H1 (cell line): Measurements from ENCODE around the gene WDR37. TPM values are rescaled to one million over a fixed set of nuclear protein-coding genes. Genes with fewer than 3 reads are reported as not detected.

Experiments
- CTCF ChIA-PET: fragments of 300-600 bp; sonication (Branson Sonifier 250); formaldehyde crosslinking; loops from one replicate; lab custom pipeline; 2021; ENCODE audit not compliant: partially characterized antibody; lab: Charles Lee
- POLR2A ChIA-PET: fragments of 300-600 bp; sonication (Branson Sonifier 250); formaldehyde crosslinking; loops from one replicate; lab custom pipeline; 2021; ENCODE audit warnings: inconsistent platforms; ENCODE audit not compliant: partially characterized antibody; lab: Charles Lee
- DNase-seq, 2 experiments: peaks; one replicate each; pipeline versions ENCODE4 v3.0.0 to v3.0.0-alpha.2; 2010 to 2022; ENCODE audit warnings: low spot score in 2 of 2, low read depth in 1 of 2, mixed read lengths in 1 of 2
- FAIRE-seq: peaks from 2 replicates; lab custom pipeline; 2011; peaks lifted over from hg19 to GRCh38; lab: Jason Lieb, UNC
- H2AFZ ChIP-seq: 2 replicates; pipeline ENCODE4 v1.8.1; 2012; ENCODE audit warnings: low read length, inconsistent platforms
- H2AK5ac ChIP-seq: 2 replicates; pipeline ENCODE4 v1.6.1; 2013; ENCODE audit warnings: low read depth, low read length
- H2BK120ac ChIP-seq: replicated peaks from 2 replicates; pipeline ENCODE3; 2013; ENCODE audit warnings: low read depth, low read length, inconsistent platforms
- H2BK12ac ChIP-seq: 2 replicates; pipeline ENCODE4 v1.6.1; 2013; ENCODE audit warnings: low read depth, low read length
- H2BK15ac ChIP-seq: 2 replicates; pipeline ENCODE4 v1.6.1; 2013; ENCODE audit warnings: low read length
- H2BK20ac ChIP-seq: 2 replicates; pipeline ENCODE4 v1.6.1; 2013; ENCODE audit warnings: low read length
- H2BK5ac ChIP-seq: 2 replicates; pipeline ENCODE4 v1.6.1; 2013; ENCODE audit warnings: low read depth, low read length
- H3K14ac ChIP-seq: 2 replicates; pipeline ENCODE4 v1.6.1; 2013; ENCODE audit warnings: inconsistent platforms; ENCODE audit not compliant: insufficient read length
- H3K18ac ChIP-seq: 2 replicates; pipeline ENCODE4 v1.6.1; 2013; ENCODE audit warnings: low read length; ENCODE audit errors: extremely low read depth
- H3K23ac ChIP-seq: 2 replicates; pipeline ENCODE4 v1.6.1; 2013; ENCODE audit warnings: inconsistent platforms; ENCODE audit not compliant: insufficient read length
- H3K23me2 ChIP-seq: 2 replicates; pipeline ENCODE4 v1.6.1; 2013; ENCODE audit warnings: low read depth, low read length
- H3K27ac ChIP-seq: 2 replicates; pipeline ENCODE4 v1.6.1; 2011; ENCODE audit warnings: low read depth, low read length, inconsistent platforms
- H3K27me3 ChIP-seq, 4 experiments: replicated peaks in 1 of 4; 1 replicate in 1 of 4; 2 replicates in 3 of 4; pipeline versions ENCODE4 v1.6.1 to v1.8.1; 2011 to 2013; ENCODE audit warnings: low read length in 3 of 4, mild to moderate bottlenecking in 3 of 4, inconsistent platforms in 2 of 4, mixed read lengths in 2 of 4, moderate library complexity in 1 of 4; ENCODE audit not compliant: control insufficient read depth in 3 of 4, insufficient read depth in 3 of 4; ENCODE audit errors: extremely low read depth in 1 of 4
- H3K36me3 ChIP-seq, 4 experiments: 2 replicates each; pipeline versions ENCODE4 v1.6.1 to v1.8.1; 2011 to 2013; ENCODE audit warnings: mild to moderate bottlenecking in 4 of 4, low read length in 3 of 4, moderate library complexity in 2 of 4, control low read depth in 1 of 4, inconsistent platforms in 1 of 4; ENCODE audit not compliant: insufficient read depth in 4 of 4, control insufficient read depth in 2 of 4
- H3K4ac ChIP-seq: replicated peaks from 2 replicates; pipeline ENCODE3; 2013; ENCODE audit warnings: low read length, low read depth, mixed read lengths, inconsistent platforms; ENCODE audit not compliant: insufficient read length
- H3K4me1 ChIP-seq, 4 experiments: replicated peaks in 1 of 4; 1 replicate in 1 of 4; 2 replicates in 3 of 4; pipeline versions ENCODE4 v1.6.1 to v1.8.1; 2011 to 2013; ENCODE audit warnings: low read length in 3 of 4, inconsistent platforms in 2 of 4, mixed read lengths in 1 of 4; ENCODE audit not compliant: insufficient read depth in 4 of 4, control insufficient read depth in 3 of 4
- H3K4me2 ChIP-seq, 2 experiments: 2 replicates each; pipeline versions ENCODE4 v1.6.1 to v1.8.1; 2011 to 2013; ENCODE audit warnings: low read depth in 2 of 2, low read length in 2 of 2, control low read depth in 1 of 2, inconsistent platforms in 1 of 2, mild to moderate bottlenecking in 1 of 2; ENCODE audit not compliant: insufficient read depth in 1 of 2
- H3K4me3 ChIP-seq, 4 experiments: fragments of 200-600, 300-600 bp in 1 of 4; sonication (generic), shearing (Covaris generic), sonication (Bioruptor Twin) in 1 of 4; 2 replicates each; pipeline versions ENCODE4 v1.5.1 to v1.8.1; 2011 to 2016; ENCODE audit warnings: low read length in 4 of 4, low read depth in 3 of 4, control low read depth in 2 of 4, inconsistent platforms in 2 of 4, mild to moderate bottlenecking in 2 of 4, mixed read lengths in 1 of 4, moderate library complexity in 1 of 4; ENCODE audit not compliant: insufficient read depth in 2 of 4; ENCODE audit errors: extremely low read depth in 1 of 4
- H3K56ac ChIP-seq: replicated peaks from 2 replicates; pipeline ENCODE3; 2013; ENCODE audit warnings: low read depth, mild to moderate bottlenecking, mixed read lengths, low read length, inconsistent platforms; ENCODE audit not compliant: insufficient read length
- H3K79me1 ChIP-seq: 2 replicates; pipeline ENCODE4 v1.6.1; 2013; ENCODE audit warnings: low read depth, low read length, control low read depth
- H3K79me2 ChIP-seq, 2 experiments: 2 replicates each; pipeline versions ENCODE4 v1.6.1 to v1.8.1; 2012 to 2013; ENCODE audit warnings: low read length in 2 of 2, mild to moderate bottlenecking in 2 of 2, inconsistent platforms in 1 of 2; ENCODE audit not compliant: insufficient read depth in 2 of 2, control insufficient read depth in 1 of 2
- H3K9ac ChIP-seq, 4 experiments: replicated peaks in 1 of 4; 1 replicate in 1 of 4; 2 replicates in 3 of 4; pipeline versions ENCODE4 v1.6.1 to v1.8.1; 2011 to 2013; ENCODE audit warnings: low read depth in 3 of 4, low read length in 3 of 4, control low read depth in 2 of 4, mild to moderate bottlenecking in 2 of 4, moderate library complexity in 2 of 4, inconsistent platforms in 1 of 4; ENCODE audit errors: extremely low read depth in 1 of 4
- H3K9me3 ChIP-seq, 2 experiments: 2 replicates each; pipeline versions ENCODE4 v1.6.1 to v1.8.1; 2012 to 2013; ENCODE audit warnings: mild to moderate bottlenecking in 2 of 2, moderate library complexity in 2 of 2, control low read depth in 1 of 2, inconsistent platforms in 1 of 2, low read depth in 1 of 2, low read length in 1 of 2, mixed read lengths in 1 of 2; ENCODE audit not compliant: insufficient read depth in 2 of 2
- H4K20me1 ChIP-seq, 2 experiments: replicated peaks in 1 of 2; 2 replicates each; pipeline versions ENCODE3 to v1.8.1; 2011 to 2013; ENCODE audit warnings: inconsistent platforms in 2 of 2, low read length in 2 of 2, mild to moderate bottlenecking in 1 of 2; ENCODE audit not compliant: insufficient read depth in 2 of 2, control insufficient read depth in 1 of 2
- H4K5ac ChIP-seq: 2 replicates; pipeline ENCODE4 v1.6.1; 2013; ENCODE audit warnings: low read length, low read depth, mixed read lengths, inconsistent platforms; ENCODE audit not compliant: insufficient read length
- H4K8ac ChIP-seq: 2 replicates; pipeline ENCODE4 v1.8.0; 2013; ENCODE audit warnings: mild to moderate bottlenecking, moderate library complexity, low read length, inconsistent platforms; ENCODE audit not compliant: insufficient read depth; ENCODE audit errors: extremely low read depth
- H4K91ac ChIP-seq: replicated peaks from 2 replicates; pipeline ENCODE3; 2013; ENCODE audit warnings: low read length, mixed read lengths, inconsistent platforms; ENCODE audit not compliant: insufficient read length
- BACH1 ChIP-seq: IDR thresholded peaks from 2 replicates; pipeline ENCODE4 v1.6.1; 2012; ENCODE audit warnings: low read length, improper control_type of control experiment
- BRCA1 ChIP-seq: IDR thresholded peaks from 2 replicates; pipeline ENCODE4 v1.6.1; 2012; ENCODE audit warnings: low read depth, low read length, improper control_type of control experiment
- CHD1 ChIP-seq: IDR thresholded peaks from 2 replicates; pipeline ENCODE4 v1.6.1; 2012; ENCODE audit warnings: low read depth, low read length, improper control_type of control experiment
- EGR1 ChIP-seq: IDR thresholded peaks from 2 replicates; pipeline ENCODE4 v1.6.1; 2011; ENCODE audit warnings: low read depth, low read length, borderline replicate concordance
- EZH2 ChIP-seq: fragments of 200-600 bp; sonication (generic); IDR thresholded peaks from 2 replicates; pipeline ENCODE4 v1.7.1; 2012; ENCODE audit warnings: low read depth, mild to moderate bottlenecking, moderate library complexity, low read length, inconsistent platforms; ENCODE audit not compliant: severe bottlenecking
- HDAC6 ChIP-seq: IDR thresholded peaks from one replicate; pipeline ENCODE4 v1.7.1; 2012; ENCODE audit warnings: low read depth, mild to moderate bottlenecking, inconsistent platforms, low read length, moderate library complexity
- JUND ChIP-seq: IDR thresholded peaks from 2 replicates; pipeline ENCODE4 v1.6.1; 2011; ENCODE audit warnings: mild to moderate bottlenecking, improper control_type of control experiment, low read length
- KDM1A ChIP-seq: fragments of 200-600, 300-600 bp; sonication (generic); IDR thresholded peaks from 2 replicates; pipeline ENCODE4 v1.7.1; 2016; ENCODE audit warnings: mild to moderate bottlenecking, low read length, borderline replicate concordance
- KDM5A ChIP-seq: fragments of 200-600 bp; IDR thresholded peaks from 2 replicates; pipeline ENCODE4 v1.7.1; 2012; ENCODE audit warnings: mild to moderate bottlenecking, low read length, inconsistent platforms, mixed read lengths
- NANOG ChIP-seq: IDR thresholded peaks from 2 replicates; pipeline ENCODE4 v1.6.1; 2011; ENCODE audit warnings: low read length, low read depth, mild to moderate bottlenecking, inconsistent platforms; ENCODE audit not compliant: insufficient read depth, poor library complexity, severe bottlenecking
- SAP30 ChIP-seq: fragments of 300-600 bp; sonication (generic); IDR thresholded peaks from 2 replicates; pipeline ENCODE4 v1.7.1; 2012; ENCODE audit warnings: low read length, moderate library complexity, mild to moderate bottlenecking, inconsistent platforms; ENCODE audit not compliant: insufficient read depth, insufficient replicate concordance
- SIRT6 ChIP-seq: IDR thresholded peaks from one replicate; pipeline ENCODE4 v1.7.1; 2012; ENCODE audit warnings: low read length, inconsistent platforms
- SP2 ChIP-seq: IDR thresholded peaks from 2 replicates; pipeline ENCODE4 v1.6.1; 2012; ENCODE audit warnings: mild to moderate bottlenecking, low read length, inconsistent platforms
- TCF12 ChIP-seq: IDR thresholded peaks from 2 replicates; pipeline ENCODE4 v1.6.1; 2011; ENCODE audit warnings: low read depth, mild to moderate bottlenecking, low read length
- WGBS, 2 experiments: shearing (Covaris generic) in 1 of 2; methylation state at CpG; one replicate each; pipeline versions ENCODE4 v1.1.6 to v1.1.7; 2013 to 2015; ENCODE audit warnings: low lambda C conversion rate in 2 of 2, mixed read lengths in 2 of 2, inconsistent platforms in 1 of 2, low coverage in 1 of 2, missing lambda C conversion rate in 1 of 2; ENCODE audit not compliant: insufficient replicate concordance in 2 of 2, insufficient coverage in 1 of 2, insufficient read length in 1 of 2; ENCODE audit errors: extremely low coverage in 1 of 2, missing lambda C conversion rate in 1 of 2; 5-methylcytosine and 5-hydroxymethylcytosine counted together
- polyA plus RNA-seq, 7 experiments: library from polyadenylated mRNA; depleted of rRNA in 3 of 7; stranded (reverse) in 5 of 7; unstranded in 2 of 7; fragments of >200 nt in 5 of 7; fragments of 200-250 nt in 2 of 7; gene quantifications; 1 replicate in 5 of 7; 2 replicates in 1 of 7; 4 replicates in 1 of 7; pipeline versions ENCODE4 v1.2.1 to v1.2.3, GENCODE V29; 2011 to 2013; ENCODE audit warnings: missing spikeins in 2 of 7, mixed read lengths in 2 of 7
- total RNA-seq: library from RNA; stranded (reverse); fragmentation: NEBNext Ultra II Directional; extraction: Animal tissue kit (Norgen Biotek cat#: 25700); gene quantifications from 2 replicates; pipeline ENCODE4 v1.2.1, GENCODE V29; 2021
- TF ChIP-seq, protein P1 (sequence below): IDR thresholded peaks from 2 replicates; pipeline ENCODE4 v1.6.1; 2012; ENCODE audit warnings: inconsistent platforms

Gene WDR37
- total and polyA plus RNA-seq, 2 of the 8 experiments (the other 6 are each of a cell fraction or from before 2014, with no cell fraction given), result 9.6 to 12.0 TPM

DNA sequence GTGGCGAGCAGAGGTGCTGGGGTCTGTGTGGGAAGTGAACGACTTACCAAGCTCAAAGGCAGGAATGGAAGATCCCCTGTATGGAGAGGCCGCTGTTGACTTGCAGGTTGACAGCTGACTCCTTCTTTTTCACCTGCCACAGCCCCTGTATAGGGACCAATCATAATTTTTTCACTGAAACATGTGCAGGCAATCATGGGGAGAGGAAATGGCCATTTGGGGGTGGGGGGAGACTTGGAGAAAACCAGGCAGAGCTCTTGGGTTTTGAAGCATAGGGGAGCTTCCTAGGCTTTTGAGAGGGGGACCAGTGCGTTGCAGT is 101.4 kb downstream of the WDR37 start:
- Histone ChIP-seq H4K20me1 (no peaks in the 10 kb centered on the region), H3K36me3 (no peaks in the 10 kb centered on the region), H3K23me2 (no peaks in the 10 kb centered on the region), H2AFZ (no peak overlapping the region), H3K56ac (no peak overlapping the region), H3K27ac (no peak overlapping the region), H3K14ac (no peak overlapping the region), H3K79me1 (no peaks in the 10 kb centered on the region), H4K91ac (no peak overlapping the region), H3K4me1 (no peaks in the 10 kb centered on the region; a peak in 1 of 7 replicates), H2BK15ac (no peak overlapping the region), H2BK20ac (no peak overlapping the region), H2AK5ac (no peak overlapping the region), H3K18ac (no peak overlapping the region), H3K4ac (no peak overlapping the region), H3K9ac (no peak overlapping the region), H2BK5ac (no peak overlapping the region), H3K4me3 (no peak overlapping the region), H3K4me2 (no peak overlapping the region), H3K9me3 (no peaks in the 10 kb centered on the region), H2BK12ac (no peak overlapping the region), H3K27me3 (peaks cover 0 to 4% (median 0%) of the 10 kb centered on the region in 4 experiments; a peak in 2 of 7 replicates), H3K79me2 (no peaks in the 10 kb centered on the region), H2BK120ac (no peak overlapping the region), H4K5ac (no peak overlapping the region), H3K23ac (no peak overlapping the region), H4K8ac (no peak overlapping the region)
- WGBS, 2 experiments, result 90% methylated on average over 4 of the region's 4 CpGs; no CpG with 5 or more reads in 1 of the 2 experiments
- no peak for DNase-seq
- CTCF ChIA-PET, result no interaction called here
- POLR2A ChIA-PET, result no interaction called here
- FAIRE-seq, result no peak
- TF ChIP-seq BRCA1 (no peak), EGR1 (no peak), TCF12 (no peak), JUND (no peak), CHD1 (no peak), HDAC6 (no peak), SAP30 (no peak), KDM5A (no peak), SP2 (no peak), BACH1 (no peak), SIRT6 (no peak), NANOG (no peak), KDM1A (no peak), EZH2 (no peak)
- TF ChIP-seq, protein P1, sequence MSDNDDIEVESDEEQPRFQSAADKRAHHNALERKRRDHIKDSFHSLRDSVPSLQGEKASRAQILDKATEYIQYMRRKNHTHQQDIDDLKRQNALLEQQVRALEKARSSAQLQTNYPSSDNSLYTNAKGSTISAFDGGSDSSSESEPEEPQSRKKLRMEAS, result no peak
